Stomach (tissue), 9 donors: ENCODE measurements around the gene TM9SF1. TPM values are rescaled to one million over a fixed set of nuclear protein-coding genes. Genes with fewer than 3 reads are reported as not detected.

Experiments used
- DNase-seq, 2 donors: peaks; one replicate each; pipeline versions ENCODE4 v3.0.0 to v3.0.0-alpha.2; 2013 to 2019
- H3K27ac ChIP-seq, 5 donors: fragments of 200-600 bp in 4 of 5; sonication (generic) in 4 of 5; one replicate each; pipeline ENCODE4 v1.5.1; 2013 to 2019; ENCODE audit warnings: mild to moderate bottlenecking in 1 of 5, moderate library complexity in 1 of 5
- H3K27me3 ChIP-seq, 3 donors: fragments of 200-600 bp; sonication (generic); one replicate each; pipeline ENCODE4 v1.5.1; 2017 to 2019; ENCODE audit warnings: mixed run types in 1 of 3
- H3K36me3 ChIP-seq, 4 donors: fragments of 200-600 bp; sonication (generic); 1 replicate in 3 of 4; 2 replicates in 1 of 4; pipeline ENCODE4 v1.5.1; 2016 to 2019
- H3K4me1 ChIP-seq, 4 donors: fragments of 200-600 bp; sonication (generic); one replicate each; pipeline ENCODE4 v1.5.1; 2016 to 2019
- H3K4me3 ChIP-seq, 4 donors: fragments of 200-600 bp; sonication (generic) in 3 of 4; one replicate each; pipeline ENCODE4 v1.5.1; 2016 to 2019; ENCODE audit warnings: mild to moderate bottlenecking in 1 of 4
- H3K9me3 ChIP-seq, 4 donors: fragments of 200-600 bp; sonication (generic); one replicate each; pipeline ENCODE4 v1.5.1; 2016 to 2019
- EP300 ChIP-seq: sonication (generic); formaldehyde crosslinking; IDR thresholded peaks from one replicate; pipeline ENCODE4 v1.6.1; 2017; ENCODE audit warnings: antibody characterized with exemption
- POLR2A ChIP-seq, 4 donors: fragments of 450-650 bp; IDR thresholded peaks; one replicate each; pipeline ENCODE4 v1.6.1; 2016; ENCODE audit warnings: antibody characterized with exemption in 4 of 4, control low read depth in 2 of 4, mild to moderate bottlenecking in 1 of 4, moderate library complexity in 1 of 4
- POLR2AphosphoS5 ChIP-seq, 3 donors: sonication (generic); formaldehyde crosslinking; IDR thresholded peaks; one replicate each; pipeline ENCODE4 v1.6.1; 2016; ENCODE audit warnings: antibody characterized with exemption in 3 of 3
- WGBS, 5 donors: extraction: QIAGEN DNeasy Blood & Tissue Kit in 3 of 5; methylation state at CpG; one replicate each; pipeline versions ENCODE4 v1.1.5 to v1.1.7; 2013 to 2018; 5-methylcytosine and 5-hydroxymethylcytosine counted together
- intact Hi-C: fragments of 100-400 bp; cut with DNase I; formaldehyde crosslinking; loops from one replicate; pipeline ENCODE4 v1.15.1; 2023; ENCODE audit warnings: low total_unique reads
- polyA plus RNA-seq, 3 donors: library from polyadenylated mRNA; stranded (reverse); fragments of 200-250 nt; gene quantifications; one replicate each; pipeline ENCODE4 v1.2.3, GENCODE V29; 2013
- total RNA-seq, 5 donors: library from RNA; depleted of rRNA; stranded (reverse); fragments of >200 nt; gene quantifications; one replicate each; pipeline versions ENCODE4 v1.1.0 to v1.2.3, GENCODE V29; 2014 to 2016
- TF ChIP-seq, protein P1 (sequence below), 7 experiments: fragments of 450-650 bp in 4 of 7; fragments of 200-600 bp in 3 of 7; sonication (generic) in 3 of 7; IDR thresholded peaks; one replicate each; pipeline ENCODE4 v1.5.1; 2016 to 2019; ENCODE audit warnings: antibody characterized with exemption in 7 of 7, control low read depth in 2 of 7, mild to moderate bottlenecking in 1 of 7
- donor health status: healthy with polysubstance abuse.
- donor health status: Bipolar disorder and iron deficiency.
- donor health status: healthy.

TM9SF1 gene
- total and polyA plus RNA-seq, 8 donors = 6.4 to 79.7 (median 28.8) TPM

DNA sequence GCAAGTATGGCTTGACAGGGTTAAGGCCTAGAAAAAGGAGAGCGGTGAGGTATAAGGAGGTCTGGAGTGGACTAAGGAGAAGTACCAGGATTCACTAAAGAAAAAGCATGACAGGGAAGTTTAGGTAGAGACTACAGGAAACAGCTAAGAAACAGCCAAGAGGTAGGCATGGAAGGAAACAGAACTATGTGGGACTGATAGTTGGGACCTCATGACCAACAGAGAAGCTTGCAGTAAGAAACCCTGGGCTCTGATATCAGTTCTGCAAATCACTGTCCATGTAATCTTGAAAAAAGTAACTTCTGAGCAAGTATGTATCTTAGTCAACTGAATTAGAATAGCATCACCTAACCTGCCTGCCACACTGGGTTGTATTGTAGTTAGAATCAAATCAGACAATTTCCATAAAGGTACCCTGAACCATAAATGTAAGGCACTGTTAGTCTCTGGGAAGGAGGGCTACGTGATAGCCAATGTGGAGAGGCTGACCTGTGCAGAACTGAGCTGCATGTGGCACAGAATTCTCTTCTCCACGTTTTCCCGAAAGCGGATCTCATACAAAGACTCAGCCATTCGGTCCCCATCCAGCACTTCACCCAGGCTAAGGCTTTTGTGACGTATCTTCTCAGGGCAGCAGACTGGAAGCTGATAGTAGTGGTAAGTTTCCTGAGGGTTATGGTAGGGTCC lies 912 bp downstream of the TM9SF1 start:
- intact Hi-C loops = no loop called here
- TF ChIP-seq, protein P1, sequence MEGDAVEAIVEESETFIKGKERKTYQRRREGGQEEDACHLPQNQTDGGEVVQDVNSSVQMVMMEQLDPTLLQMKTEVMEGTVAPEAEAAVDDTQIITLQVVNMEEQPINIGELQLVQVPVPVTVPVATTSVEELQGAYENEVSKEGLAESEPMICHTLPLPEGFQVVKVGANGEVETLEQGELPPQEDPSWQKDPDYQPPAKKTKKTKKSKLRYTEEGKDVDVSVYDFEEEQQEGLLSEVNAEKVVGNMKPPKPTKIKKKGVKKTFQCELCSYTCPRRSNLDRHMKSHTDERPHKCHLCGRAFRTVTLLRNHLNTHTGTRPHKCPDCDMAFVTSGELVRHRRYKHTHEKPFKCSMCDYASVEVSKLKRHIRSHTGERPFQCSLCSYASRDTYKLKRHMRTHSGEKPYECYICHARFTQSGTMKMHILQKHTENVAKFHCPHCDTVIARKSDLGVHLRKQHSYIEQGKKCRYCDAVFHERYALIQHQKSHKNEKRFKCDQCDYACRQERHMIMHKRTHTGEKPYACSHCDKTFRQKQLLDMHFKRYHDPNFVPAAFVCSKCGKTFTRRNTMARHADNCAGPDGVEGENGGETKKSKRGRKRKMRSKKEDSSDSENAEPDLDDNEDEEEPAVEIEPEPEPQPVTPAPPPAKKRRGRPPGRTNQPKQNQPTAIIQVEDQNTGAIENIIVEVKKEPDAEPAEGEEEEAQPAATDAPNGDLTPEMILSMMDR (IDR thresholded peaks at IDR 0.05) = no peak
- TF ChIP-seq POLR2AphosphoS5 (IDR thresholded peaks at IDR 0.05) (no peak), POLR2A (IDR thresholded peaks at IDR 0.05) (no peak), EP300 (no peak)
- 62 to 83% (median 67%) methylated on average over 7 of the region's 7 CpGs for WGBS, 5 donors
- Histone ChIP-seq H3K9me3 (no peaks in the 10 kb centered on the region), H3K4me1 (peaks cover 24 to 74% (median 53%) of the 10 kb centered on the region in 4 donors), H3K27me3 (no peaks in the 10 kb centered on the region), H3K36me3 (peaks cover 0 to 43% (median 36%) of the 10 kb centered on the region in 4 donors), H3K4me3 (peak overlapping the region; percentile 84 to 99 (median 88)), H3K27ac (peak overlapping the region in 4 of 5 donors; percentile 96 to 99 (median 98))
- DNase-seq = no peak

DNA sequence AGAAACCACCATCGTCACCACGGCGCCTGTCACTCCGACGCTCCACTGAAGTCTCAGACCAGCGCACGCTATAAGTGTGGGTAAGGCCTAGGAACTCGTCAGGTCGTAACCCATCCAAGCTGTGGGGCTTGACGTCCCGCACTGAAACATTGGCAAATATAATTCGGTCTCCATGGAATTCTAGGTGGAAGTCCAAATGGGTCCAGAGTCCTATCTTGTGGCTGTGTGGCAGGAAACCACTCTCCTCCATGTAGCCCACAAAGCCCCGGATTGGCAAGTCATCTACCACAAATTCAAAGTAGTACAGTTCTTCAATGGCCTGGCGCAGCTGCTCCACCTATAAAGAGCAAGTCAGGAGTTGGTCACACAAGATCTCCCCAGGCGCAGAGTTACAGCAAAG lies 2.3 kb downstream of the TM9SF1 start:
- DNase-seq = no peak
- TF ChIP-seq EP300 (no peak), POLR2AphosphoS5 (IDR thresholded peaks at IDR 0.05) (no peak), POLR2A (IDR thresholded peaks at IDR 0.05) (no peak)
- Histone ChIP-seq H3K27me3 (no peaks in the 10 kb centered on the region), H3K36me3 (peaks cover 0 to 38% (median 33%) of the 10 kb centered on the region in 4 donors), H3K27ac (no peak overlapping the region), H3K9me3 (no peaks in the 10 kb centered on the region), H3K4me3 (no peak overlapping the region), H3K4me1 (peaks cover 29 to 73% (median 59%) of the 10 kb centered on the region in 4 donors)
- intact Hi-C loops = no loop called here
- WGBS, 5 donors = 89 to 97% (median 97%) methylated on average over 15 of the region's 15 CpGs

DNA sequence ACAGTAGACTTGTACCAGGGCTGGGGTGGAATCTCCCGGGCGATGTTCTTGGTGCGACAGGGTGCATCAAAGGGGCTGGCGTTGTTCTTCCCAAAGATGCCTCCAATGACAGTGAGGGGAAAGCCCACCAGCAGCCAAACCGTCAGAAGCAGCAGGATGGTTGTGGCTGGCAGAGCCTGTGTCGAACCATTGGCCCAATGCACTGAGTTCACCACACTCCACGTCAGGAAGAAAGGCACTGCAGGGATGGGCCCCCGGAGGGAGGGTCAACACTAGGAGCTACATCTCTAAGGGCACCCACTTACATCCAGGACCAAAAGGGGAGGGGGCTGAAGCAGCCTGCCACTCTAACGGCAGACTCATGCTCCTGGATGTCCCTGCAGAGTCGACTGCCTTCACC lies 4.8 kb downstream of the TM9SF1 start:
- no peak for DNase-seq
- no peak overlapping the region for H3K27ac ChIP-seq
- no peak overlapping the region for H3K4me3 ChIP-seq
- TF ChIP-seq EP300 = no peak
- peaks cover 25 to 65% (median 49%) of the 10 kb centered on the region in 4 donors for H3K4me1 ChIP-seq
- H3K36me3 ChIP-seq = peaks cover 16 to 58% (median 50%) of the 10 kb centered on the region in 4 donors
- intact Hi-C loops = no loop called here
- 79 to 92% (median 90%) methylated on average over 10 of the region's 10 CpGs for WGBS, 5 donors
- H3K27me3 ChIP-seq = no peaks in the 10 kb centered on the region
- no peaks in the 10 kb centered on the region for H3K9me3 ChIP-seq

DNA sequence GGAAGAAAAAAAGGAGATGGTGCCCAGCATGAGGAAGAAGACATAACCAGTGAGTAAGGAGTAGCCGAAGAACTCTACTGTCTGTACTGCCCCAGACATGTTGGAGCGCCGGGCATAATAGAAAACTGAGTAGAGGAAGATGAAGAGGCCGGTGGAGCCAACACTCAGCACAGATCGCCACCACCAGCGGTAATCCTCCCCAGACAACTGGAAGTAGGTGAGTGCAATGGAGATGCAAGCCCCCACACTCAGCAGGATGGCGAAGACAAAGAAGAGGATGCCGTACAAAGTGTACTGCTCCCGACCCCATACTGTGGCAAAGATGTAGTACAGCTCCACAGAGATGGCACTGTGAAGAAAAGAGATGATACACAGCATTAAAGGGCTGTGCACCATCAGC lies 5.8 kb downstream of the TM9SF1 start:
- no peak for DNase-seq
- peaks cover 23 to 67% (median 60%) of the 10 kb centered on the region in 4 donors for H3K36me3 ChIP-seq
- H3K9me3 ChIP-seq = no peaks in the 10 kb centered on the region
- no peak overlapping the region for H3K4me3 ChIP-seq
- 94 to 95% (median 94%) methylated on average over 9 of the region's 9 CpGs for WGBS, 5 donors
- H3K4me1 ChIP-seq = peaks cover 20 to 60% (median 42%) of the 10 kb centered on the region in 4 donors
- no peak for TF ChIP-seq POLR2A (IDR thresholded peaks at IDR 0.05)
- TF ChIP-seq POLR2AphosphoS5 (IDR thresholded peaks at IDR 0.05) = no peak
- no peak for TF ChIP-seq EP300
- TF ChIP-seq, protein P1 (IDR thresholded peaks at IDR 0.05) = no peak
- H3K27me3 ChIP-seq = no peaks in the 10 kb centered on the region
- peak overlapping the region in 3 of 5 donors; percentile 39 to 87 (median 86) for H3K27ac ChIP-seq
- intact Hi-C loops = no loop called here

DNA sequence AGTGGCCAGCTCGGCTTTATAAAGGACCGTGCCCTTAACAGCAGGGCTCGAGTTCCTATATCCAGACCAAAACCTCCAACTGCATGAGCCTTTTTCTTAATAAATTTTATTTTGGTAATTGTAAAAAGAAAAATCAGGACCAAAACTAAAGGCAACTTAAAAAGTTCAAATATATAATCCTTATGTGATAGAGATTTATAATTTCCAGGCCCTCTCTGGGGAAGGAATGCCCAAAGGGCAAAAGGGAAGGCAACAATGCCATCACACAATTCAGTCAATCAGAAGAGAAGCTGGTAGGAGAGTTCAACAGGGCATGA lies 6.2 kb downstream of the TM9SF1 start:
- no peak for DNase-seq
- WGBS, 5 donors = 0 to 4% (median 1%) methylated on average over 3 of the region's 3 CpGs
- H3K9me3 ChIP-seq = no peaks in the 10 kb centered on the region
- peaks cover 28 to 72% (median 64%) of the 10 kb centered on the region in 4 donors for H3K36me3 ChIP-seq
- no peak for TF ChIP-seq POLR2A (IDR thresholded peaks at IDR 0.05)
- TF ChIP-seq, protein P1 (IDR thresholded peaks at IDR 0.05) = no peak
- TF ChIP-seq POLR2AphosphoS5 (IDR thresholded peaks at IDR 0.05) = no peak
- no peak for TF ChIP-seq EP300
- intact Hi-C loops = no loop called here
- H3K4me3 ChIP-seq = peak overlapping the region in 3 of 4 donors; percentile 69 to 96 (median 87)
- peaks cover 16 to 56% (median 38%) of the 10 kb centered on the region in 4 donors for H3K4me1 ChIP-seq
- H3K27ac ChIP-seq = peak overlapping the region in 4 of 5 donors; percentile 39 to 87 (median 84)
- H3K27me3 ChIP-seq = no peaks in the 10 kb centered on the region
